ENCODE data around the gene ABR.
"Not testable (repeated sequence)": the region's sequence is repeated elsewhere in the genome, so short reads cannot be mapped to it uniquely, and the experiment has no call there.

ABR gene

GRCh38 chr17:1049446-1050225 is 130.1 kb downstream of the ABR start:
- no peak for DNase-seq (ENCODE audit: insufficient read length, low spot score)
- FAIRE-seq, result no peak
- TF ChIP-seq CTCF (IDR thresholded peaks at IDR 0.05; ENCODE audit: insufficient read depth, missing control alignments), result no peak

- not testable (repeated sequence) for DNase-seq (ENCODE audit: insufficient read length, low spot score); FAIRE-seq
Measured at GRCh38 chr17:1048516-1049115, 131.2 kb downstream of the ABR start.

- TF ChIP-seq CTCF (IDR thresholded peaks at IDR 0.05; ENCODE audit: insufficient read depth, missing control alignments), result no peak
- no peak for DNase-seq (ENCODE audit: insufficient read length, low spot score)
- FAIRE-seq, result no peak
Measured at GRCh38 chr17:1047879-1048470, 131.8 kb downstream of the ABR start.

- DNase-seq (ENCODE audit: insufficient read length, low spot score) (peak; percentile 86), FAIRE-seq (no peak)
- TF ChIP-seq CTCF (IDR thresholded peaks at IDR 0.05; ENCODE audit: insufficient read depth, missing control alignments), result no peak
Measured at GRCh38 chr17:1047177-1047878, 132.5 kb downstream of the ABR start.

GRCh38 chr17:1045456-1045855 is 134.3 kb downstream of the ABR start:
- DNase-seq (ENCODE audit: insufficient read length, low spot score) (no peak), FAIRE-seq (no peak)
- no peak for TF ChIP-seq CTCF (IDR thresholded peaks at IDR 0.05; ENCODE audit: insufficient read depth, missing control alignments)

GRCh38 chr17:1044387-1045009 is 135.3 kb downstream of the ABR start:
- not testable (repeated sequence) for DNase-seq (ENCODE audit: insufficient read length, low spot score); FAIRE-seq

GRCh38 chr17:1043601-1044251 is 136.1 kb downstream of the ABR start:
- no peak for TF ChIP-seq CTCF (IDR thresholded peaks at IDR 0.05; ENCODE audit: insufficient read depth, missing control alignments)
- DNase-seq (ENCODE audit: insufficient read length, low spot score) (peak; percentile 81), FAIRE-seq (no peak)
